Measurements from ENCODE around the gene GLMN.
A peak's percentile ranks its signal among the peaks of the same experiment; 100 is the strongest.

Gene GLMN

GRCh38 chr1:92298573-92299476 is at the start of gene GLMN, which contains the start of gene RPAP2:
Gene GLMN (minus strand): TSS chr1:92298987. CDS start chr1:92297999, 988 bp downstream.
Gene RPAP2 (plus strand): TSS chr1:92299059. CDS start chr1:92299074, 15 bp downstream.
- DNase-seq (ENCODE audit: low read depth in 1 of 2, low spot score in 1 of 2) = peak; percentile 46 to 61

GRCh38 chr1:92346866-92347640 is 48.3 kb upstream of the GLMN start:
- DNase-seq (ENCODE audit: low read depth in 1 of 2, low spot score in 1 of 2) = no peak

- DNase-seq (ENCODE audit: low read depth in 1 of 2, low spot score in 1 of 2) = no peak
Observed at GRCh38 chr1:92343061-92343460, 44.3 kb upstream of the GLMN start.

- no peak for DNase-seq (ENCODE audit: low read depth in 1 of 2, low spot score in 1 of 2)
Observed at GRCh38 chr1:92342401-92342800, 43.6 kb upstream of the GLMN start.

GRCh38 chr1:92340154-92340553 is 41.4 kb upstream of the GLMN start:
- no peak for DNase-seq (ENCODE audit: low read depth in 1 of 2, low spot score in 1 of 2)

- DNase-seq (ENCODE audit: low read depth in 1 of 2, low spot score in 1 of 2) = no peak
Observed at GRCh38 chr1:92333668-92334067, 34.9 kb upstream of the GLMN start.

- no peak for DNase-seq (ENCODE audit: low read depth in 1 of 2, low spot score in 1 of 2)
Observed at GRCh38 chr1:92329347-92330129, 30.8 kb upstream of the GLMN start.

GRCh38 chr1:92327794-92328193 is 29.0 kb upstream of the GLMN start:
- DNase-seq (ENCODE audit: low read depth in 1 of 2, low spot score in 1 of 2) = no peak

- no peak for DNase-seq (ENCODE audit: low read depth in 1 of 2, low spot score in 1 of 2)
Observed at GRCh38 chr1:92326681-92327080, 27.9 kb upstream of the GLMN start.

- DNase-seq (ENCODE audit: low read depth in 1 of 2, low spot score in 1 of 2) = no peak
Observed at GRCh38 chr1:92324784-92325183, 26.0 kb upstream of the GLMN start.

GRCh38 chr1:92323473-92324453 is 25.0 kb upstream of the GLMN start:
- DNase-seq (ENCODE audit: low read depth in 1 of 2, low spot score in 1 of 2) = no peak

GRCh38 chr1:92317836-92318493 is 19.2 kb upstream of the GLMN start:
- DNase-seq (ENCODE audit: low read depth in 1 of 2, low spot score in 1 of 2) = no peak

- DNase-seq (ENCODE audit: low read depth in 1 of 2, low spot score in 1 of 2) = no peak
Observed at GRCh38 chr1:92315766-92316599, 17.2 kb upstream of the GLMN start.

GRCh38 chr1:92314024-92314423 is 15.2 kb upstream of the GLMN start:
- no peak for DNase-seq (ENCODE audit: low read depth in 1 of 2, low spot score in 1 of 2)

- DNase-seq (ENCODE audit: low read depth in 1 of 2, low spot score in 1 of 2) = no peak
Observed at GRCh38 chr1:92310185-92310597, 11.4 kb upstream of the GLMN start.

- DNase-seq (ENCODE audit: low read depth in 1 of 2, low spot score in 1 of 2) = no peak
Observed at GRCh38 chr1:92307980-92308379, 9.2 kb upstream of the GLMN start.

GRCh38 chr1:92306020-92306419 is 7.2 kb upstream of the GLMN start:
- DNase-seq (ENCODE audit: low read depth in 1 of 2, low spot score in 1 of 2) = no peak

- DNase-seq (ENCODE audit: low read depth in 1 of 2, low spot score in 1 of 2) = no peak
Observed at GRCh38 chr1:92301021-92301420, 2.2 kb upstream of the GLMN start.
